HEK293 (cell line): ENCODE data around the gene PPP1R3E.

Experiments used
- KLF16 ChIP-seq: fragments of 450-650 bp; formaldehyde crosslinking; IDR thresholded peaks from 2 replicates; pipeline ENCODE4 v1.5.1; 2017; ENCODE audit warnings: missing biosample characterization, missing genetic modification characterization
- ZNF768 ChIP-seq: fragments of 450-650 bp; formaldehyde crosslinking; IDR thresholded peaks from 2 replicates; pipeline ENCODE4 v1.5.1; 2018; ENCODE audit warnings: missing biosample characterization, mild to moderate bottlenecking, missing genetic modification characterization
- ZSCAN30 ChIP-seq: fragments of 450-650 bp; IDR thresholded peaks from 2 replicates; pipeline ENCODE4 v1.5.1; 2018; ENCODE audit warnings: missing biosample characterization, mild to moderate bottlenecking, missing genetic modification characterization, moderate library complexity

DNA sequence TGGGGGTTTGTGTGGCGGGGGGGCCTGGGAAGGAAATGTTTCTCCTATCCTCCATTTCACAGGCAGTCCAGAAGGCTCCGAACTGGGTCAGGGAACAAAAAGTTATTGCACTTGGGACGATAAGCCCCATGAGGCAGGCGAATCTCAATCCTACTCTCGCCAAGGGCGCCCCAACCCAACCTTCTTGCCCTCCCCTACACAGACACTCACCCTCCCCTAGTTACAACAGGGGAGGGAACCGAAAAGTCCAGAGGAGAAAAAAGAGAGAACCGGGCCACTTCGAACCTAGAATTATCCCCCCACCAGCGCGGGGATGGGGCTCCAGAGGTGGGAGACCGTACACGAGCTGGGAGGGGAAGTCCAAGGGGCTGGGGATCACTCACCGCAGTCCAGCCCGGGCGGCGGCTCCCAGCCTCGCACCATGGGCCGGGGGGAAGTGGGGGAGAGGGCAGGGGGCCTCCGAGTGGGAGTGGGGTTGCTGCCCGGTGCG is 17.1 kb downstream of the PPP1R3E start:
- TF ChIP-seq ZNF768 (no peak), ZSCAN30 (tag by site-specific recombination) (no peak), KLF16 (no peak)
